Activated naive CD4-positive, alpha-beta T cell treated with anti-CD3 and anti-CD28 coated beads, Interleukin-2, amount 50 U/mL, for 72 hours (primary cell): ENCODE data around the gene FGFR2. TPM values are rescaled to one million over a fixed set of nuclear protein-coding genes. Genes with fewer than 3 reads are reported as not detected.

ENCODE experiments used
- ATAC-seq, 2 donors: fragments of 150-1000 bp; cut with Tn5 transposase; 2 replicates each; pipeline ENCODE4 v1.10.0; 2021; ENCODE audit warnings: mild to moderate bottlenecking in 2 of 2, moderate library complexity in 2 of 2
- DNase-seq, 2 donors: peaks; one replicate each; pipeline ENCODE4 v3.0.0; 2021 to 2022; ENCODE audit warnings: low spot score in 2 of 2
- H3K27ac Mint-ChIP-seq, 2 donors: one replicate each; pipeline ENCODE4 v1.8.0; 2022; ENCODE audit warnings: mild to moderate bottlenecking in 2 of 2, mixed read lengths in 2 of 2
- H3K36me3 Mint-ChIP-seq, 2 donors: one replicate each; pipeline ENCODE4 v1.8.0; 2022; ENCODE audit warnings: mixed read lengths in 2 of 2
- H3K9me3 Mint-ChIP-seq, 2 donors: one replicate each; pipeline ENCODE4 v1.8.0; 2022; ENCODE audit warnings: mixed read lengths in 2 of 2
- total RNA-seq, 2 donors: library from RNA; stranded (reverse); gene quantifications; one replicate each; pipeline ENCODE4 v1.2.3, GENCODE V29; 2022

Gene FGFR2
- total RNA-seq: not detected

- peaks cover 0 to 12% of the 10 kb centered on the region in 2 donors for H3K36me3 Mint-ChIP-seq
- peak; percentile 22 to 92 for ATAC-seq
- DNase-seq: peak in 1 of 2 donors; percentile 42
- no peaks in the 10 kb centered on the region for H3K9me3 Mint-ChIP-seq
- H3K27ac Mint-ChIP-seq: no peak within 1 kb of the TSS
These were observed at the start of gene FGFR2 for GRCh38 chr10:121598263-121599249. Gene FGFR2, minus strand, starts transcription at chr10:121598444. Its CDS starts 4,627 bp downstream, at chr10:121593817.

- Mint-ChIP-seq H3K36me3 (no peaks in the 10 kb centered on the region), H3K9me3 (peaks cover 0 to 5% of the 10 kb centered on the region in 2 donors), H3K27ac (no peak overlapping the region)
- DNase-seq (no peak), ATAC-seq (no peak)
These were observed 49.2 kb upstream of the FGFR2 start for GRCh38 chr10:121647401-121647800.

GRCh38 chr10:121645696-121646095 lies 47.5 kb upstream of the FGFR2 start:
- DNase-seq (no peak), ATAC-seq (no peak)
- Mint-ChIP-seq H3K9me3 (peaks cover 6% of the 10 kb centered on the region in 2 donors), H3K36me3 (peaks cover 0 to 5% of the 10 kb centered on the region in 2 donors), H3K27ac (no peak overlapping the region)

- peaks cover 6% of the 10 kb centered on the region in 2 donors for H3K9me3 Mint-ChIP-seq
- peaks cover 0 to 5% of the 10 kb centered on the region in 2 donors for H3K36me3 Mint-ChIP-seq
- ATAC-seq: no peak
- H3K27ac Mint-ChIP-seq: no peak overlapping the region
- DNase-seq: no peak
These were observed 46.3 kb upstream of the FGFR2 start for GRCh38 chr10:121644501-121644900.

- peaks cover 0 to 10% of the 10 kb centered on the region in 2 donors for H3K36me3 Mint-ChIP-seq
- no peak for DNase-seq
- H3K27ac Mint-ChIP-seq: no peak overlapping the region
These were observed 42.0 kb upstream of the FGFR2 start for GRCh38 chr10:121640266-121640665.

GRCh38 chr10:121639416-121639815 lies 41.2 kb upstream of the FGFR2 start:
- H3K9me3 Mint-ChIP-seq: peaks cover 17 to 21% of the 10 kb centered on the region in 2 donors
- peaks cover 0 to 10% of the 10 kb centered on the region in 2 donors for H3K36me3 Mint-ChIP-seq
- ATAC-seq (no peak), DNase-seq (no peak)
- no peak overlapping the region for H3K27ac Mint-ChIP-seq

More at GRCh38 chr10:121640266-121640665, 42.0 kb upstream of the FGFR2 start:
- ATAC-seq: no peak
- peaks cover 17 to 21% of the 10 kb centered on the region in 2 donors for H3K9me3 Mint-ChIP-seq

GRCh38 chr10:121637437-121637836 lies 39.2 kb upstream of the FGFR2 start:
- ATAC-seq (no peak), DNase-seq (no peak)
- Mint-ChIP-seq H3K27ac (no peak overlapping the region), H3K36me3 (peaks cover 0 to 10% of the 10 kb centered on the region in 2 donors), H3K9me3 (peaks cover 17 to 21% of the 10 kb centered on the region in 2 donors)

- DNase-seq (no peak), ATAC-seq (no peak)
- Mint-ChIP-seq H3K27ac (no peak overlapping the region), H3K9me3 (peaks cover 5 to 8% of the 10 kb centered on the region in 2 donors), H3K36me3 (peaks cover 0 to 4% of the 10 kb centered on the region in 2 donors)
These were observed 34.8 kb upstream of the FGFR2 start for GRCh38 chr10:121633056-121633455.

GRCh38 chr10:121631365-121632029 lies 33.3 kb upstream of the FGFR2 start:
- Mint-ChIP-seq H3K36me3 (no peaks in the 10 kb centered on the region), H3K9me3 (no peaks in the 10 kb centered on the region), H3K27ac (no peak overlapping the region)
- no peak for DNase-seq
- ATAC-seq: no peak

- no peak for DNase-seq
- Mint-ChIP-seq H3K27ac (no peak overlapping the region), H3K36me3 (no peaks in the 10 kb centered on the region), H3K9me3 (no peaks in the 10 kb centered on the region)
- no peak for ATAC-seq
These were observed 30.6 kb upstream of the FGFR2 start for GRCh38 chr10:121628859-121629258.

GRCh38 chr10:121627876-121628581 lies 29.8 kb upstream of the FGFR2 start:
- ATAC-seq (no peak), DNase-seq (no peak)
- Mint-ChIP-seq H3K27ac (no peak overlapping the region), H3K9me3 (no peaks in the 10 kb centered on the region), H3K36me3 (no peaks in the 10 kb centered on the region)

GRCh38 chr10:121624836-121625486 lies 26.7 kb upstream of the FGFR2 start:
- H3K27ac Mint-ChIP-seq: no peak overlapping the region
- ATAC-seq (no peak), DNase-seq (no peak)
- H3K36me3 Mint-ChIP-seq: no peaks in the 10 kb centered on the region
- no peaks in the 10 kb centered on the region for H3K9me3 Mint-ChIP-seq

- Mint-ChIP-seq H3K9me3 (peaks cover 0 to 7% of the 10 kb centered on the region in 2 donors), H3K27ac (no peak overlapping the region)
- ATAC-seq: no peak
These were observed 20.7 kb upstream of the FGFR2 start for GRCh38 chr10:121618906-121619305.

GRCh38 chr10:121617176-121617575 lies 18.9 kb upstream of the FGFR2 start:
- Mint-ChIP-seq H3K9me3 (peaks cover 0 to 7% of the 10 kb centered on the region in 2 donors), H3K36me3 (no peaks in the 10 kb centered on the region), H3K27ac (no peak overlapping the region)
- DNase-seq (no peak), ATAC-seq (no peak)

More at GRCh38 chr10:121618906-121619305, 20.7 kb upstream of the FGFR2 start:
- H3K36me3 Mint-ChIP-seq: no peaks in the 10 kb centered on the region
- DNase-seq: no peak

- H3K27ac Mint-ChIP-seq: no peak overlapping the region
- peaks cover 0 to 7% of the 10 kb centered on the region in 2 donors for H3K9me3 Mint-ChIP-seq
- H3K36me3 Mint-ChIP-seq: no peaks in the 10 kb centered on the region
- ATAC-seq: no peak
- DNase-seq: no peak
These were observed 18.0 kb upstream of the FGFR2 start for GRCh38 chr10:121616291-121616690.

GRCh38 chr10:121615836-121616235 lies 17.6 kb upstream of the FGFR2 start:
- no peaks in the 10 kb centered on the region for H3K36me3 Mint-ChIP-seq
- H3K9me3 Mint-ChIP-seq: peaks cover 0 to 7% of the 10 kb centered on the region in 2 donors
- H3K27ac Mint-ChIP-seq: no peak overlapping the region
- ATAC-seq (no peak), DNase-seq (no peak)
